SHP77 (cell line): ENCODE results near the gene BET1L.

ENCODE experiments used
- DNase-seq, 2 experiments: peaks; one replicate each; lab custom pipeline; 2025; lab: John Stamatoyannopoulos, UW

The BET1L gene

GRCh38 chr11:210122-210802 lies 3.1 kb upstream of the BET1L start:
- no peak for DNase-seq

DNA sequence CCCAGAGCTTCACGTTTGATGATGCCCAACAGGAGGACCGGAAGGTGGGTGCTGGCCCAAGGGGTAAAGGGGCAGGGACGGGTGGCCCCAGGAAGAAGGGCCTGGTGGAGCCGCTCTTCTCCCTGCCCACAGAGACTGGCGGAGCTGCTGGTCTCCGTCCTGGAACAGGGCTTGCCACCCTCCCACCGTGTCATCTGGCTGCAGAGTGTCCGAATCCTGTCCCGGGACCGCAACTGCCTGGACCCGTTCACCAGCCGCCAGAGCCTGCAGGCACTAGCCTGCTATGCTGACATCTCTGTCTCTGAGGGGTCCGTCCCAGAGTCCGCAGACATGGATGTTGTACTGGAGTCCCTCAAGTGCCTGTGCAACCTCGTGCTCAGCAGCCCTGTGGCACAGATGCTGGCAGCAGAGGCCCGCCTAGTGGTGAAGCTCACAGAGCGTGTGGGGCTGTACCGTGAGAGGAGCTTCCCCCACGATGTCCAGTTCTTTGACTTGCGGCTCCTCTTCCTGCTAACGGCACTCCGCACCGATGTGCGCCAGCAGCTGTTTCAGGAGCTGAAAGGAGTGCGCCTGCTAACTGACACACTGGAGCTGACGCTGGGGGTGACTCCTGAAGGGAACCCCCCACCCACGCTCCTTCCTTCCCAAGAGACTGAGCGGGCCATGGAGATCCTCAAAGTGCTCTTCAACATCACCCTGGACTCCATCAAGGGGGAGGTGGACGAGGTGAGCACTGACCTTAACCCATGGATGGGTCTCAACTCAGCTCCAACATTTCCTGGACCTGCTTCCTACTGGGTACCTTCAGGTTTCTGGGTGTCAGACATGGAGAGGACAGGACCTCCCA lies 2.3 kb upstream of the BET1L start:
- DNase-seq, result no peak

DNA sequence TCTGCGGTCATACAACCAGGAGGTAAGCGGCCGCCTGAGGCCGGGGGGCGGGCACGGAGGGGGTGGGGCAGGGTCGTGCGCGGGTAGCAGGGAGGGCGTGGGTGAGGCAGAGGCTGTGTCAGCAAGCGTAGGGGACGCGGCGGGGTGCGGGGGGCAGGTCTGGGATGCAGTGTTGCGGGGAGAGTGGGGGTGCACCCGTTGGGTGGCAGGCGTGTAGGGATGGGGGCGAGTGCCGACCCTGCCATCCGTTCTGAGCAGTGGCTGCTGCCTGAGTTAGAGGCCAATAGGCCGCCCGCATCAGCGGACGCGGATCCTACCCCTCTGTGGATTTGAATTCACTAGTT lies 1.7 kb upstream of the BET1L start:
- DNase-seq, result no peak

DNA sequence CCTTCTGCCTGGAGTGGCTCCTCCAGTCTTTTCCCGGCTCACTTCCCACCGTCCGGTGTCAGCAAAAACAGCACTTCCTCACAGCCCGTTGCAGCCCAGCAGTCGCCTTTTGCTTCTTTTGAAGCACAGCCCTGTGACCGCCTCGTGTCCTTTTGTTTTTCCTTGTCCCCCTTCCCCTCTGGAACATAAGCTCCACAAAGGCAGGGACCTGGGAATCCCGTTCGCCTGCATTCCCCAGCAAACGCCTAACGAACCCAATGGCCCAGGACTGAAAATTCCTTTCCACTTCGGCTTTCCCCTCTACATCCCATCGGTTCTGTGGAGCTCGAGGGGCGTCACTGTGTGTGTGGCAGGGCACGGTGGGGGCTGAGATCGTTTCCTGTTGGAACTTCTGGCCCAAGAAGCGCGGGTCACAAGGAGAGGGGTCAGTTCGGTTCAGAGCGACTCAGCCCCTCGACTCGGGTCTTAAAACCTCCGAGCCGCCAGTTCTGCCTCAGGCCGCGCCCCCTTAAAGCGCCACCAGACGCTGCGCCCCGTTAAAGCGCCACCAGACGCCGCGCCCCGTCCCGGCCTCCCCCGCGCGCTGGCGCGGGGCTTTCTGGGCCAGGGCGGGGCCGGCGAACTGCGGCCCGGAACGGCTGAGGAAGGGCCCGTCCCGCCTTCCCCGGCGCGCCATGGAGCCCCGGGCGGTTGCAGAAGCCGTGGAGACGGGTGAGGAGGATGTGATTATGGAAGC lies 1.1 kb upstream of the BET1L start:
- peak; percentile 2 to 24 for DNase-seq

GRCh38 chr11:207863-208180 lies 623 bp upstream of the BET1L start:
- no peak for DNase-seq

- DNase-seq, result no peak
These were observed 532 bp downstream of the BET1L start for GRCh38 chr11:206526-207207.

DNA sequence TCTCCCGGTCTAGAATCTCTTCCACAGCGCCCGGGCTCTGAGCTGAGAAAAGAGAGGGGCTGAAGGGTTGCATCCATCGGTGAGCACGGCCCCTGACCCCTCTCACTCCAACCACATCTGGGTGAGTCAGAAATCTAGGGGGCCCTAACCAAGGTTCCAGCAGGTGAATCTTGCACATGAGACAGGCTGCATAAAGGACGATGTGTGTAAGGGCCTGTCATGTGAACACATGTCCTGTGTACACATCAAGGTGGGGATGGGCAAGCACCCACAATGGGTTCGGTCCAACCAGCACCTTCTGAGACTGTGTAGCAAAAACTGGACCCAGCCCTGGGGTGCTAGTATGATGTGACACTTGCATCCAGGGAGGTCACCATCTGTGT lies 1.2 kb downstream of the BET1L start:
- no peak for DNase-seq

GRCh38 chr11:205221-206001 lies 1.8 kb downstream of the BET1L start:
- no peak for DNase-seq

DNA sequence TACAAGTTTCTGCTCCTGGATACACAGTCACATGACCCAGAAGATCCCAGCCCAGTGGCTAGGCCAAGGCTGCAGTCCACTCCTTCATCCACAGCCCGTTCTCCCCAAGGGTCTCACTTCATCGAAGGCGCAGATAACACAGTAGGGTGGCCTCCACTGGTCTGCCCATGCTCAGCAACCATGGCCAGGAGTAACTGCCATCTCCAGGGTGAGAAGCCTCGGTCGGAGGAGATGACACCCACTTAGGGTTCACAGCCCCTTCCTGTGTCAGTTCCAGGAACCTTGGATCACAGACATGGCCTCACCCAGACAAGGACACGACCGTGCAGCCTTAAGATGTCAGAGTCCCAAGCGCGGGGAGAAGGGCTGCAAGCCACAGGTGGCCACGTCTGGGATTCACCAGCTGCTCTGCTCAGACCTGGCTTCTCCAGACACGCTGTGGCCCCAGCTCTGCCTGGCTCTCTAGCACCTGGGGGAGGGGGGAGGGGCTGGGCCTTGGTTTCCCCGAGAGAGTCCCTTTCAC lies 2.6 kb downstream of the BET1L start:
- no peak for DNase-seq

DNA sequence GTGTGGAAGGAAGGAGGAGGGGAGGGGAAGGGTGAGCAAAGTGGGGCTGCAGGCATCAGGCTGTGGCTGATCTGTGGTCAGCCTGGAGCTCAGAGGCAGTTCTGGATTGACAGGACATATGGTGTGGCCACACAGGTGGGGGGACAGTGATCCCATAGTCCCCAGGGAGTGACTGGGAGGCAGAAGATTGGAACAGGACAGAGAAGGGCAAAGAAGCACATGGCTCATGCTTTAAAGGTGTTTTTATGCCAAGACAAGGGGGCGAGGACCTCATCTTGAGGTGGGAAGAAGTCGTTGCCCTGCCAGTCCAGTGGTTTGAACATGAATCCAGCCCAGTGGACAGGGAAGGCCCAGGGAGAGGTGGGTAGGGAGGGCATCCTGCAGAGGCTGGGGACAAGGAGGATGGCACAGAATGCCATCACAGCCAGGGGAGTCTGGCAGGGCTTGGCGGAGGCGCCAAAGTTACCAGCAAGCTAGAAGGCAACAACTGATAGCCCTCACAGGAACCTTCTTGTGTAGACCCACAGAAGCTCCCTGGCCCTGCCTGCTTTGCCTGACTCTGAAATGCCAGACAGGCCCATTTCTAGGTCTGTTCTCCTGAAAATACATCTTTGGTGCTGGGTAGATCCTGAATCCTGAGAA lies 3.1 kb downstream of the BET1L start:
- DNase-seq, result no peak

GRCh38 chr11:203056-203944 lies 3.9 kb downstream of the BET1L start:
- DNase-seq, result no peak

GRCh38 chr11:202490-202889 lies 4.7 kb downstream of the BET1L start:
- DNase-seq, result no peak

GRCh38 chr11:201966-202365 lies 5.2 kb downstream of the BET1L start:
- DNase-seq, result no peak

GRCh38 chr11:200224-201003 lies 6.8 kb downstream of the BET1L start:
- DNase-seq, result no peak

DNA sequence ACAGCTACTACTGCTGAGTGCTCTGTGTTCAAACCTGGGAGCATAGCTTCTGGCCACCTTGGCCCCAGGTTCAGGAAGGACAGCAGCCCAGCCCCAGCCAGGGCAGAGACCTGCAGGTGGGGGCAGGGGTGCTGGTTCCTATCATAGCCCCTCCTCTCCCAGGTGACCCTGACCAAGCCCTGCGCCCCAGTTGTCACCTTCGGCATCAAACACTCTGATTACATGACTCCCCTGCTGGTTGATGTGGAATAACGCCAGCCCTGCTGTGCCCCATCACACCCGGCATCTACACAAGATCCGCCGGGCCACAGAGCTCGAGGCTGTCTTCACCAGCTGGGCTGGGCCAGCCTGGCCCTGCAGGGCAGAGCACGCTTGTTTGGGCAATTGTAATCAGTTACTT lies 7.4 kb downstream of the BET1L start:
- no peak for DNase-seq

- DNase-seq, result no peak
These were observed 8.1 kb downstream of the BET1L start for GRCh38 chr11:199004-199581.

GRCh38 chr11:198236-198806 lies 8.9 kb downstream of the BET1L start:
- no peak for DNase-seq

DNA sequence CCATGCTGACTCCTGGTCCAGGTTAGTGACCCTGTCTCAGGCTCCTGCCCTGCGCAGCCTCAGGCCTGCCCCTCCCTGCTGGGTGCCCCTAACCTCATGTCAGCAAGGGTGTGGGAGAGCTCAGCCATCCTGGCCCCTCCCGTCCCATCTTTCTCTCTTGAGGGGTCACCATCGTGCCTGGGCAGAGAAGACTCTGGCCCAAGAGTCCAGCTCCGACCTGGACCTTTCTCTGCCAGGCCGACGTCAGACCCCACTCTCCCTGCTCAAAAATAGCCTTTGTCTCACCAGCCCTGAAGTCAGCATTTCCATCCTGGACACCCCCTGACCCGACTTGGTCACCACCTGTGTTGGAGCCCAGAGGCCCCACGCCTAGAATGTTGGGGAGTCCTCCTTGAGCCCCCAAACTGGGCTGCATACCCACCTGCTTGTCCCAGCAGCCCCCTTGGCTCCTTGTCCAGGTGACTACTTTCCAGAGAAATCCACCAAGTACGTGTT lies 9.4 kb downstream of the BET1L start:
- no peak for DNase-seq
